Right lobe of liver (tissue), 6 donors: Measurements from ENCODE around the gene GTF2H4. TPM values are rescaled to one million over a fixed set of nuclear protein-coding genes. Genes with fewer than 3 reads are reported as not detected.
"Not testable (repeated sequence)": the region's sequence is repeated elsewhere in the genome, so short reads cannot be mapped to it uniquely, and the experiment has no call there.

ENCODE experiments used
- ATAC-seq, 4 donors: fragments of 200-7000 bp; cut with Tn5 transposase; one replicate each; pipeline ENCODE4 v1.9.1; 2020; ENCODE audit warnings: mild to moderate bottlenecking in 4 of 4, moderate library complexity in 4 of 4
- DNase-seq, 3 donors: peaks; one replicate each; pipeline ENCODE4 v3.0.0-alpha.2; 2020
- H3K27ac ChIP-seq, 3 donors: fragments of 200-600 bp; one replicate each; pipeline ENCODE4 v1.8.0; 2022
- H3K27me3 ChIP-seq, 2 donors: fragments of 200-600 bp; one replicate each; pipeline ENCODE4 v1.8.0; 2022
- H3K36me3 ChIP-seq, 4 donors: fragments of 200-600 bp; sonication (generic) in 1 of 4; one replicate each; pipeline versions ENCODE4 v1.5.1 to v1.8.0; 2017 to 2022; ENCODE audit warnings: control low read depth in 1 of 4
- H3K4me1 ChIP-seq, 4 donors: fragments of 200-600 bp; sonication (generic) in 1 of 4; one replicate each; pipeline versions ENCODE4 v1.5.1 to v1.8.0; 2017 to 2022; ENCODE audit warnings: control low read depth in 1 of 4
- H3K4me3 ChIP-seq, 3 donors: fragments of 200-600 bp; one replicate each; pipeline ENCODE4 v1.8.0; 2022
- H3K9me3 ChIP-seq, 4 donors: fragments of 200-600 bp; sonication (generic) in 1 of 4; one replicate each; pipeline versions ENCODE4 v1.5.1 to v1.8.0; 2017 to 2022; ENCODE audit warnings: control low read depth in 1 of 4
- CTCF ChIP-seq, 4 donors: fragments of 200-600 bp in 3 of 4; fragments of 450-650 bp in 1 of 4; IDR thresholded peaks; one replicate each; pipeline versions ENCODE4 v1.5.1 to v1.8.0; 2016 to 2022; ENCODE audit warnings: antibody characterized with exemption in 4 of 4, mild to moderate bottlenecking in 2 of 4
- POLR2A ChIP-seq: fragments of 450-650 bp; IDR thresholded peaks from one replicate; pipeline ENCODE4 v1.6.1; 2017; ENCODE audit warnings: antibody characterized with exemption, mild to moderate bottlenecking
- WGBS: methylation state at CpG from one replicate; pipeline ENCODE4 v1.1.6; 2018; ENCODE audit warnings: low coverage, low lambda C conversion rate; ENCODE audit not compliant: insufficient coverage; ENCODE audit errors: missing lambda C conversion rate; 5-methylcytosine and 5-hydroxymethylcytosine counted together
- intact Hi-C, 2 donors: fragments of 100-400 bp; cut with DNase I; formaldehyde crosslinking; loops; one replicate each; pipeline versions ENCODE4 v1.11.2 to v1.14.1; 2022
- total RNA-seq, 6 experiments: library from RNA; depleted of rRNA in 2 of 6; stranded (reverse); fragments of >200 nt in 2 of 6; fragmentation: NEBNext Ultra II Directional in 3 of 6; extraction: Animal tissue kit (Norgen Biotek cat#: 25700) in 3 of 6; gene quantifications; one replicate each; pipeline versions ENCODE4 v1.1.0 to v1.2.4, GENCODE V29; 2016 to 2023
- donor health status: DM: no; HTN: yes; CAD: no.
- donor health status: DM: no; HTN: no; CAD: no.
- donor health status: DM: no; HTN: no; CAD: no.
- donor health status: DM: no; HTN: yes; CAD: no.
- donor health status: DM: no; HTN: yes; CAD: no.

Gene GTF2H4
- total RNA-seq, 6 experiments from 2014 or later = 3.6 to 21.1 (median 17.3) TPM

- DNase-seq (no peak), ATAC-seq (no peak)
- TF ChIP-seq CTCF (IDR thresholded peaks at IDR 0.05) = no peak
- no peak for TF ChIP-seq POLR2A
- Histone ChIP-seq H3K4me3 (no peak overlapping the region), H3K36me3 (peaks cover 0 to 35% (median 10%) of the 10 kb centered on the region in 4 donors), H3K27me3 (no peaks in the 10 kb centered on the region), H3K4me1 (peaks cover 0 to 21% (median 9%) of the 10 kb centered on the region in 4 donors), H3K27ac (no peak overlapping the region), H3K9me3 (no peaks in the 10 kb centered on the region)
- 88% methylated on average over 6 of the region's 7 CpGs for WGBS
- intact Hi-C loops = no loop called here
Measured at GRCh38 chr6:30917041-30917440, 9.0 kb downstream of the GTF2H4 start.

- peaks cover 0 to 40% (median 12%) of the 10 kb centered on the region in 4 donors for H3K36me3 ChIP-seq
- H3K27me3 ChIP-seq = no peaks in the 10 kb centered on the region
- no peak for ATAC-seq
- H3K27ac ChIP-seq = no peak overlapping the region
- no peak overlapping the region for H3K4me3 ChIP-seq
- intact Hi-C loops = no loop called here
- WGBS = 100% methylated on average over 2 of the region's 8 CpGs
- H3K4me1 ChIP-seq = peaks cover 0 to 21% (median 9%) of the 10 kb centered on the region in 4 donors
- TF ChIP-seq CTCF (IDR thresholded peaks at IDR 0.05) = no peak
- TF ChIP-seq POLR2A = no peak
- DNase-seq = no peak
- H3K9me3 ChIP-seq = no peaks in the 10 kb centered on the region
Measured at GRCh38 chr6:30917487-30917886, 9.5 kb downstream of the GTF2H4 start.

- TF ChIP-seq CTCF (IDR thresholded peaks at IDR 0.05) = no peak
- TF ChIP-seq POLR2A = no peak
- 60% methylated on average over 2 of the region's 8 CpGs for WGBS
- Histone ChIP-seq H3K9me3 (no peaks in the 10 kb centered on the region), H3K4me1 (peaks cover 0 to 9% (median 4%) of the 10 kb centered on the region in 4 donors), H3K36me3 (peaks cover 0 to 52% (median 16%) of the 10 kb centered on the region in 4 donors), H3K27me3 (no peaks in the 10 kb centered on the region), H3K4me3 (no peak overlapping the region), H3K27ac (no peak overlapping the region)
- intact Hi-C loops = no loop called here
- DNase-seq (peak in 1 of 3 donors; percentile 26), ATAC-seq (no peak)
Measured at GRCh38 chr6:30918670-30919069, 10.7 kb downstream of the GTF2H4 start.

- no peak for DNase-seq
- Histone ChIP-seq H3K9me3 (no peaks in the 10 kb centered on the region), H3K27me3 (no peaks in the 10 kb centered on the region), H3K27ac (no peak overlapping the region), H3K4me3 (no peak overlapping the region), H3K36me3 (peaks cover 0 to 66% (median 17%) of the 10 kb centered on the region in 4 donors), H3K4me1 (no peaks in the 10 kb centered on the region)
- intact Hi-C loops = loop anchor here in 1 of 2 donors (10.0 kb wide), 1 partner anchor 132 kb away; no protein-coding TSS in a partner anchor
- WGBS = 96% methylated on average over 4 of the region's 7 CpGs
- ATAC-seq = no peak
- no peak for TF ChIP-seq POLR2A
- no peak for TF ChIP-seq CTCF (IDR thresholded peaks at IDR 0.05)
Measured at GRCh38 chr6:30922447-30922852, 14.4 kb downstream of the GTF2H4 start.

- ATAC-seq = peak in 1 of 4 donors; percentile 6
- H3K27ac ChIP-seq, H3K9me3 ChIP-seq, H3K4me1 ChIP-seq, H3K27me3 ChIP-seq, H3K4me3 ChIP-seq: not testable (repeated sequence)
- DNase-seq = peak in 1 of 3 donors; percentile 46
- WGBS = 14% methylated on average over 1 of the region's 9 CpGs
- H3K36me3 ChIP-seq = peaks cover 0 to 59% (median 17%) of the 10 kb centered on the region in 4 donors
- intact Hi-C loops = loop anchor here in 1 of 2 donors (10.0 kb wide), 1 partner anchor 131 kb away; no protein-coding TSS in a partner anchor
Measured at GRCh38 chr6:30924040-30924627, 16.1 kb downstream of the GTF2H4 start.
